OCI-LY3 (cell line): ENCODE results near the gene ZNF394.

Source experiments
- CTCF ChIP-seq: fragments of 200-600, 300-600 bp; sonication (generic); IDR thresholded peaks from 2 replicates; pipeline ENCODE4 v1.5.1; 2014; ENCODE audit warnings: antibody characterized with exemption, low read length, low read depth
- EZH2phosphoT487 ChIP-seq: fragments of 200-600 bp; shearing (Covaris generic); IDR thresholded peaks from 2 replicates; pipeline ENCODE4 v1.6.1; 2018; ENCODE audit warnings: antibody characterized with exemption, mixed run types, low read depth

GRCh38 chr7:99539213-99539811 is 39.2 kb upstream of the ZNF394 start:
- TF ChIP-seq CTCF (no peak), EZH2phosphoT487 (no peak)
